ENCODE measurements around the gene PAX1. TPM values are rescaled to one million over a fixed set of nuclear protein-coding genes. Genes with fewer than 3 reads are reported as not detected.

PAX1 gene
- total and polyA plus RNA-seq, 2 of the 8 experiments (the other 6 are each of a cell fraction or from before 2014, with no cell fraction given) = not detected

GRCh38 chr20:21767739-21768223, 62.3 kb downstream of the PAX1 start (continued):
- TF ChIP-seq CHD7 (IDR thresholded peaks at IDR 0.05; ENCODE audit: insufficient replicate concordance, low read length) = no peak
- TF ChIP-seq POU5F1 (IDR thresholded peaks at IDR 0.05; ENCODE audit: low read depth, low read length) = no peak
- TF ChIP-seq TEAD4 (IDR thresholded peaks at IDR 0.05; ENCODE audit: low read depth, low read length) = peak; percentile 40; the same call in 1 of the 2 replicates
- no peak for TF ChIP-seq CHD2 (IDR thresholded peaks at IDR 0.05; ENCODE audit: low read length)
- TF ChIP-seq ATF3 (IDR thresholded peaks at IDR 0.05; ENCODE audit: insufficient read depth, low read depth, low read length) = no peak
- TF ChIP-seq CHD1 (IDR thresholded peaks at IDR 0.05; ENCODE audit: low read depth, low read length) = no peak
- no peak for TF ChIP-seq KDM1A (IDR thresholded peaks at IDR 0.05; ENCODE audit: borderline replicate concordance, low read length)
- no peak for TF ChIP-seq EZH2 (IDR thresholded peaks at IDR 0.05; ENCODE audit: low read depth, low read length, severe bottlenecking)
- peak; percentile 54 for TF ChIP-seq KDM4A (IDR thresholded peaks at IDR 0.05; ENCODE audit: low read depth, low read length, severe bottlenecking)
- 0 out of 2 replicates have a peak, but pooled peaks have one; percentile 25 for TF ChIP-seq TAF1 (IDR thresholded peaks at IDR 0.05; ENCODE audit: low read depth, low read length)
- TF ChIP-seq RBBP5 (IDR thresholded peaks at IDR 0.05; ENCODE audit: borderline replicate concordance, low read depth, low read length) = no peak
